Nephron (organoid): ENCODE results near the gene PRIMA1.
A peak's percentile ranks its signal among the peaks of the same experiment; 100 is the strongest.

ENCODE experiments used
- H3K27ac Mint-ChIP-seq, 3 experiments: 2 replicates each; pipeline ENCODE4 v1.8.0; 2020; ENCODE audit warnings: mixed read lengths in 3 of 3, mild to moderate bottlenecking in 2 of 3, moderate library complexity in 1 of 3
- H3K27me3 Mint-ChIP-seq: 2 replicates; pipeline ENCODE4 v1.8.0; 2021; ENCODE audit warnings: low read depth, mild to moderate bottlenecking, moderate library complexity, mixed read lengths
- H3K36me3 Mint-ChIP-seq: 2 replicates; pipeline ENCODE4 v1.8.0; 2020; ENCODE audit warnings: low read depth, mixed read lengths
- H3K4me1 Mint-ChIP-seq: 2 replicates; pipeline ENCODE4 v1.8.0; 2020; ENCODE audit warnings: mixed read lengths
- H3K4me3 Mint-ChIP-seq, 3 experiments: 2 replicates each; pipeline ENCODE4 v1.8.0; 2020; ENCODE audit warnings: mild to moderate bottlenecking in 3 of 3, mixed read lengths in 3 of 3, moderate library complexity in 2 of 3
- H3K9me3 Mint-ChIP-seq: 2 replicates; pipeline ENCODE4 v1.8.0; 2020; ENCODE audit warnings: mixed read lengths
- TF ChIP-seq, protein P1 (sequence below), 3 experiments: fragments of 200-600 bp; sonication (generic); IDR thresholded peaks; one replicate each; pipeline ENCODE4 v1.5.0; 2021; ENCODE audit warnings: antibody characterized with exemption in 3 of 3; ENCODE audit not compliant: unreplicated experiment in 3 of 3

PRIMA1 gene

DNA sequence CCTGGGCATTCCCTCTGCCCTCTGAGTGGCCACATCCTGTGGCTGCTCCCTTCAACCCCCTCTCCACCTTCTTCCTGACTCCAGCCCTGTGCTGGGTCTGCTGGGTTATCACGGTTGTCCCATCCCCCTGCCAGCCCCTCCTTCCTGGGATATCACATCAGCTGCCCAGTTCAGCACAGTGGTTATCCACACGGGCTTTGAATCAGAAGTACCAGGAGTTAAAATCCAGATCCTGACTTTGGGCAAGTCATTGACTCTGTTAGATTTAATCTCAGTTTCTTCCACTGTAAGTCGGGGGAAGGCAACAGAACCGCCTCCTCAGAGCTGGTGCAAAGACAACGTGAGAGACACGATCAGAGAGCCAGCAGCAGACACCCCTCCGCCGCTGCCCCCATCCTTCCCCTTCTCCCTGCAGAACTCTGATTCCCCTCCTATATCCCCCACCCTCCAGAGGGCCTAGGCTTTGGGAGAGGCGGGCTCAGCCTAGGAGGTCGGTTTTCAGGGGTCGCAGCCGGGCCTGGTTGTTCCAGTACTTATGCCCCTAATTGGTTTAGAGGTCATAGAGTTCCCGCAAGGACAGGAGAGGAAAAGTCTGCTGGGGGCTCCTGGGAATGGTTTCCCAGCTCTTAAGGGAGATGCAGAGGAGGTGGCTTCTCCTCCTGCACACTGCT lies 42.5 kb downstream of the PRIMA1 start:
- peaks cover 28% of the 10 kb centered on the region for H3K4me1 Mint-ChIP-seq

DNA sequence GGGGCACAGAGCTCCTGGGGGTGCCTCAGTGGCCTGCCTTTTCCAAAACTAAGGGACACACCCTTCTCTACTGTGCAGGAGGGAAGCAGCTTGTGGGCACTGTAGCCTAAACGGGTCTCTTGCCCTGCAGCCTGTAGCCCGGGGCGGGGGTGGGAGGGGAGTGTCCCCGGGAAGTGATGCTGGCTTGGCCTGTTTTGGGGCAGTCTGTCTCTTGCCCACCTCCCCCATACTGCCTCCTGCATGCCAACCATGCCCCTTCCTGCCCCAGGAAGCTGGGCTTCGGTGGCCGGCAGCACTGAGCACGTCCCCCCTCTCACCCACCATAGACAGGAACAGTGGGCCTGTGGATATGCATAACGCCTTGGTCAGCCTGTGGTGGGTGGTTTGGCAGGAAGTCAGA lies 43.4 kb downstream of the PRIMA1 start:
- Mint-ChIP-seq H3K27me3 (peaks cover 9% of the 10 kb centered on the region), H3K4me3 (no peak overlapping the region), H3K9me3 (no peaks in the 10 kb centered on the region), H3K4me1 (peaks cover 29% of the 10 kb centered on the region), H3K27ac (no peak overlapping the region), H3K36me3 (no peaks in the 10 kb centered on the region)
- TF ChIP-seq, protein P1, sequence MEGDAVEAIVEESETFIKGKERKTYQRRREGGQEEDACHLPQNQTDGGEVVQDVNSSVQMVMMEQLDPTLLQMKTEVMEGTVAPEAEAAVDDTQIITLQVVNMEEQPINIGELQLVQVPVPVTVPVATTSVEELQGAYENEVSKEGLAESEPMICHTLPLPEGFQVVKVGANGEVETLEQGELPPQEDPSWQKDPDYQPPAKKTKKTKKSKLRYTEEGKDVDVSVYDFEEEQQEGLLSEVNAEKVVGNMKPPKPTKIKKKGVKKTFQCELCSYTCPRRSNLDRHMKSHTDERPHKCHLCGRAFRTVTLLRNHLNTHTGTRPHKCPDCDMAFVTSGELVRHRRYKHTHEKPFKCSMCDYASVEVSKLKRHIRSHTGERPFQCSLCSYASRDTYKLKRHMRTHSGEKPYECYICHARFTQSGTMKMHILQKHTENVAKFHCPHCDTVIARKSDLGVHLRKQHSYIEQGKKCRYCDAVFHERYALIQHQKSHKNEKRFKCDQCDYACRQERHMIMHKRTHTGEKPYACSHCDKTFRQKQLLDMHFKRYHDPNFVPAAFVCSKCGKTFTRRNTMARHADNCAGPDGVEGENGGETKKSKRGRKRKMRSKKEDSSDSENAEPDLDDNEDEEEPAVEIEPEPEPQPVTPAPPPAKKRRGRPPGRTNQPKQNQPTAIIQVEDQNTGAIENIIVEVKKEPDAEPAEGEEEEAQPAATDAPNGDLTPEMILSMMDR (IDR thresholded peaks at IDR 0.05; ENCODE audit: unreplicated experiment in 3 of 3) = no peak

More for the DNA sequence above, 42.5 kb downstream of the PRIMA1 start:
- Mint-ChIP-seq H3K27me3 (peaks cover 9% of the 10 kb centered on the region), H3K27ac (no peak overlapping the region), H3K9me3 (no peaks in the 10 kb centered on the region), H3K4me3 (no peak overlapping the region), H3K36me3 (no peaks in the 10 kb centered on the region)
- TF ChIP-seq, protein P1 (IDR thresholded peaks at IDR 0.05; ENCODE audit: unreplicated experiment in 3 of 3) = no peak

DNA sequence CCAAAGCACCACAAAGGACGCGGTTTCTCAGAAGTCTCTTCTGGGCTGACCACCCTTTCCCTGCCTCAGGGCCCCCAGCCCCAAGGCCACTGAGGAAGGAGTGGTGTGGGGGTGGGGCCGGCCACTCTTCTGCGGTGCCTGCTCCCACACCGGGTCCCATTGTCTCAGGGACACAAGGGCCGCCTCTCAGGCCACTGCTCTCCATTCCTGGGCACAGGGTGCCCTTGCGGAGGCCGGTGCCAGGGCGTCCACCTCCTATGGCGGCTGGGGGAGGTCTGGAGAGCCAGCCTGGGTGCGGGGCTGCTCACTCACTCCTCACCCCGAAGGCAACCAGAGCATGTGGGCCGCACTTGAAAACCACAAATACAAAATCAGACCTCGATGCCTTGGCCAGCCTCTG lies 44.1 kb downstream of the PRIMA1 start:
- Mint-ChIP-seq H3K9me3 (no peaks in the 10 kb centered on the region), H3K27me3 (peaks cover 9% of the 10 kb centered on the region), H3K36me3 (no peaks in the 10 kb centered on the region), H3K4me3 (no peak overlapping the region), H3K4me1 (peaks cover 33% of the 10 kb centered on the region), H3K27ac (no peak overlapping the region)
- TF ChIP-seq, protein P1 (IDR thresholded peaks at IDR 0.05; ENCODE audit: unreplicated experiment in 3 of 3) = no peak

DNA sequence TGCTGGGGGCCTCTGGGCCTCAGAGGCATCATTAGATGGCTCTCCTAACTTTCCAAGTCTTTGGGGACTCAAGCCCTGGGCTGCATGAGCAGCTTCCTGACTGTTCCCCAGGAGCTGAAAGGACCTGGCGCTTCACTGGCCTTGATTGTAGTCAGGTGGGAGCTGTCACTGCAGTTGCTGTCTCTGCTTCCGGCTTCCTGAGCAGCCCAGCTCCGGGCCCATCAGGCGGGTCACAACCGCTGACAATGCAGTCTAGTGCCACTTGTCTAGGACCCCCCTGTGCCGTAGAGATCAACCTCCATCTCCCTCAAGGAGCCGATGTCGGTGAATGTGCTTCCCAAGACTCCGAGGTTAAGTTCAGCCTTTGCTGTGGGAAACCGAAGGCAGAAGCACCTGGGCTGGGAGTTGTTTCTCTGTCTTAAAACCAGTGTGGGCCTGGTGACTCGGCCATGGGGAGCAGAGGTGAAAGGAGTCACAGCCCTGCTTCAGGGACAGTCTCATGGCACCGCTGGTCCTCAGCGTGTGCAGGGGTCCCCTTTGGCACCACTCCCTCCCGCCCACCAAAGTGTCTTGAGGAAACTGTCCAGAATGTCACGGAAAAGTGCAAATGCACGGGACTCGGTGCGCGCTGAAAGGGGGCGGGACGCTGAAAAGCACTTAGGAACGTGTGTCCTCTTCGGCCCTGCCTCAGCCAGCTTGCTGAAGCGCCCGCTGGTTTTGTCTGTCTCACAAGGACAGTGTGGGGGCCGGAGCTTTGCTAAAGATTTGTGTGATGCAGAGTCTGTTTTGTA lies 44.8 kb downstream of the PRIMA1 start:
- Mint-ChIP-seq H3K4me1 (peaks cover 34% of the 10 kb centered on the region), H3K9me3 (no peaks in the 10 kb centered on the region), H3K27me3 (peaks cover 10% of the 10 kb centered on the region), H3K27ac (peak overlapping the region in 1 of 3 experiments; percentile 16), H3K4me3 (no peak overlapping the region), H3K36me3 (no peaks in the 10 kb centered on the region)
- TF ChIP-seq, protein P1 (IDR thresholded peaks at IDR 0.05; ENCODE audit: unreplicated experiment in 3 of 3) = no peak

DNA sequence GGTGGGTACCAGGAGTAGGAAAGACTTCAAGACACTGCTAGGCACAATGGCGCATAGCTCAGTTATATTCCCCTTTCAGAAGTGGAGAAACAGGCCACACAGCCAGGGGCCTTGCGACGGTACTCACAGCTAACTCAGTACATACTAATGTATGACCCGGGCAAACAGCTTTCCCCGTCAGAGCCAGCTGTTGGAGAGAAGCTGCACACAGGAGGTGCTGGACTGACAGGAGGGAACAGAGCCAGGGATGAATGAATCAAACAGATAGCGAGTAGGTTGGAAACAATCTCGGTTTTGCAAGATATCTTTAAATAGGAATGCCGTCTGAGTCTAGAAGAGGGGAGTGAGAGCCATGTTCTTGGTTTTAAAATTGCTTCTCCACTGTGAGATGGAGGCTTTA lies 45.5 kb downstream of the PRIMA1 start:
- TF ChIP-seq, protein P1 (IDR thresholded peaks at IDR 0.05; ENCODE audit: unreplicated experiment in 3 of 3) = no peak
- H3K27ac Mint-ChIP-seq = peak overlapping the region in 2 of 3 experiments; percentile 16 to 75
- no peaks in the 10 kb centered on the region for H3K36me3 Mint-ChIP-seq
- H3K4me3 Mint-ChIP-seq = no peak overlapping the region
- no peaks in the 10 kb centered on the region for H3K9me3 Mint-ChIP-seq
- peaks cover 17% of the 10 kb centered on the region for H3K27me3 Mint-ChIP-seq
- peaks cover 41% of the 10 kb centered on the region for H3K4me1 Mint-ChIP-seq
